Stimulated activated effector memory CD8-positive, alpha-beta T cell treated with anti-CD3 and anti-CD28 coated beads, Interleukin-12 subunit alpha, Interleukin-12 subunit beta, amount 100 ng/mL, for 72 hours (primary cell): Measurements from ENCODE around the gene FAM83D.

ENCODE experiments used
- ATAC-seq: fragments of 150-1000 bp; cut with Tn5 transposase; 2 replicates; pipeline ENCODE4 v1.10.0; 2021
- DNase-seq, 2 donors: peaks; one replicate each; pipeline ENCODE4 v3.0.0; 2021 to 2022; ENCODE audit warnings: low spot score in 2 of 2
- H3K27ac Mint-ChIP-seq: one replicate; pipeline ENCODE4 v1.8.0; 2022; ENCODE audit warnings: mild to moderate bottlenecking, mixed read lengths
- H3K36me3 Mint-ChIP-seq: one replicate; pipeline ENCODE4 v1.8.0; 2022; ENCODE audit warnings: mild to moderate bottlenecking, mixed read lengths
- H3K4me1 Mint-ChIP-seq: one replicate; pipeline ENCODE4 v1.8.0; 2022; ENCODE audit warnings: mixed read lengths
- H3K4me3 Mint-ChIP-seq: one replicate; pipeline ENCODE4 v1.8.0; 2022; ENCODE audit warnings: mild to moderate bottlenecking, mixed read lengths
- H3K9me3 Mint-ChIP-seq: one replicate; pipeline ENCODE4 v1.8.0; 2022; ENCODE audit warnings: mixed read lengths

The FAM83D gene

GRCh38 chr20:38892091-38892981 lies 33.9 kb upstream of the FAM83D start:
- Mint-ChIP-seq H3K27ac (peak overlapping the region; percentile 91), H3K9me3 (no peaks in the 10 kb centered on the region), H3K4me3 (peak overlapping the region; percentile 66), H3K4me1 (peaks cover 75% of the 10 kb centered on the region), H3K36me3 (peaks cover 87% of the 10 kb centered on the region)
- ATAC-seq (peak; percentile 49), DNase-seq (peak in 1 of 2 donors; percentile 59)

GRCh38 chr20:38893056-38893564 lies 33.1 kb upstream of the FAM83D start:
- Mint-ChIP-seq H3K36me3 (peaks cover 95% of the 10 kb centered on the region), H3K27ac (peak overlapping the region; percentile 91), H3K4me3 (peak overlapping the region; percentile 66), H3K9me3 (no peaks in the 10 kb centered on the region), H3K4me1 (peaks cover 70% of the 10 kb centered on the region)
- peak in 1 of 2 donors; percentile 56 for DNase-seq
- peak; percentile 24 for ATAC-seq

DNA sequence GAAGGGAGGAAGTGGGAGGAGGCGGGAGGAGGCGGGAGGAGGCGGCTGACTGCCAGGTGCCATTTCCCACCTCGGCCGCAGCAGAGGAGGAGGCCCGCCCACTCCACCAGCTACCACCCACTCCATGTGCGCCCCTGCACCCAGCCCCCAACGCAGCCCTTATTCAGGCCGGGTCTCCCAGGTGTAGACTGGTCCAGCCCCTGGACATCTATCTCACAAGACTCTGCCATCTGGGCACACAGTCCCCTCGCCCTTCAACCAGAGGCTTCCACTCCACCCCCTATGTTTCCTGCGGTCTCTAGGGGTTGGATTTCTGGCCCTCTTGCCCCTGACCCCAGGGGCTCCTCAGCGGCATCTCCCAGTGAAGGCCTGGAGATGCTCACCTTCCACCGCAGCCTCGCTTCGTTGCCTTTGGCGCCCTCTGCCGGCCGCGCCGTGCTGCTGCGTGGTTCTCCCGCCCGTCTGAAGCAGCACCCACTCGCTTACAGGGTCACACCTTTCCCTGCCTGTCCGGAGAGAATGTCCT lies 32.6 kb upstream of the FAM83D start:
- H3K4me1 Mint-ChIP-seq, result peaks cover 65% of the 10 kb centered on the region
- ATAC-seq, result peak; percentile 78
- H3K27ac Mint-ChIP-seq, result peak overlapping the region; percentile 91
- DNase-seq, result peak; percentile 80 to 90
- H3K4me3 Mint-ChIP-seq, result peak overlapping the region; percentile 66
- peaks cover 96% of the 10 kb centered on the region for H3K36me3 Mint-ChIP-seq
- H3K9me3 Mint-ChIP-seq, result no peaks in the 10 kb centered on the region

DNA sequence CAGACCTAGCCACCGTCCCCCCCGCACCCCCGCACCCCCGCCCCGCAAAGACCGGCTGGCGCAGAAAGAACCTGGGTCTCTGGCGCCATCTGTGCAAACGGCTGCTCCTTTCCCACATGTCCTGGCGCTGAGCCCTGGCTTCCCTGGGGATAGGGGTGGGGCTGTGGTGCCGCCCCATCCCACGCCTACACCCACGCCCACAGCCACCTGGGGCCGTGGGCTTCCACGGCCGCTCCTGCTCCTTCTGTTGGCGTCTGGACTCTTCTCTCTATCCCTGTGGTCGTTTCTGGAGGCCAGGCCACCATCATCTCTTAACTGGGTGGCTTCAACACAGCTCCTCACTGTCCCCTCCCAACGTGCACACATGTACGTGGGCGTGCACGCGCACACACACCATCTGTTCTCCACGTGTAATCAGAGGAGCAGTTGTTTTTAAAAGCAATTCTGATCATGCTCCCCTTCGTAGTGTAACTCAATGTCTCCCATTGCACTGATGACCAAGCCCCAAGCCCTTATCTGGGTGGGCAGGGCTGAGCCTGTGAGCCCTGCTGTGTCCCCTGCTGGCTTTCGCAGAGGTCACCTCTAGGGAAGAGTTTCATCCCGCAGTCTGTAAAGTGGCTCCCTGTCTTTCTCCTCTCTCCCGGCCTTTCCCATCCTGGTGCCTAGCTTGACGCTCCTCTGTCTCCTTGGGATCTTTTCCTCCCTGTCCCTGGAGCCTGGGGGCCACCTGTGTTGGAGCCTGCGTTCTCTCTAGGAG lies 31.9 kb upstream of the FAM83D start:
- Mint-ChIP-seq H3K27ac (peak overlapping the region; percentile 91), H3K4me3 (peak overlapping the region; percentile 66)
- no peak for ATAC-seq

GRCh38 chr20:38895098-38895949 lies 30.9 kb upstream of the FAM83D start:
- Mint-ChIP-seq H3K4me1 (peaks cover 49% of the 10 kb centered on the region), H3K36me3 (peaks cover 96% of the 10 kb centered on the region), H3K4me3 (peak overlapping the region; percentile 66)

More for the DNA sequence above, 31.9 kb upstream of the FAM83D start:
- Mint-ChIP-seq H3K9me3 (no peaks in the 10 kb centered on the region), H3K36me3 (peaks cover 96% of the 10 kb centered on the region), H3K4me1 (peaks cover 59% of the 10 kb centered on the region)
- no peak for DNase-seq

GRCh38 chr20:38896009-38896594 lies 30.1 kb upstream of the FAM83D start:
- Mint-ChIP-seq H3K4me3 (no peak overlapping the region), H3K27ac (peak overlapping the region; percentile 91), H3K4me1 (peaks cover 42% of the 10 kb centered on the region), H3K9me3 (no peaks in the 10 kb centered on the region), H3K36me3 (peaks cover 98% of the 10 kb centered on the region)
- DNase-seq (no peak), ATAC-seq (no peak)

More at GRCh38 chr20:38895098-38895949, 30.9 kb upstream of the FAM83D start:
- ATAC-seq (no peak), DNase-seq (no peak)
- peak overlapping the region; percentile 91 for H3K27ac Mint-ChIP-seq
- H3K9me3 Mint-ChIP-seq, result no peaks in the 10 kb centered on the region

GRCh38 chr20:38897267-38897666 lies 28.9 kb upstream of the FAM83D start:
- H3K4me3 Mint-ChIP-seq, result no peak overlapping the region
- no peaks in the 10 kb centered on the region for H3K9me3 Mint-ChIP-seq
- no peak for ATAC-seq
- peaks cover 100% of the 10 kb centered on the region for H3K36me3 Mint-ChIP-seq
- H3K4me1 Mint-ChIP-seq, result peaks cover 39% of the 10 kb centered on the region
- H3K27ac Mint-ChIP-seq, result no peak overlapping the region
- DNase-seq, result no peak

- no peaks in the 10 kb centered on the region for H3K9me3 Mint-ChIP-seq
- H3K4me3 Mint-ChIP-seq, result no peak overlapping the region
- H3K36me3 Mint-ChIP-seq, result peaks cover 100% of the 10 kb centered on the region
- peaks cover 29% of the 10 kb centered on the region for H3K4me1 Mint-ChIP-seq
- no peak for DNase-seq
- ATAC-seq, result no peak
- H3K27ac Mint-ChIP-seq, result peak overlapping the region; percentile 71
These were observed 25.6 kb upstream of the FAM83D start for GRCh38 chr20:38900606-38901005.

GRCh38 chr20:38902601-38903000 lies 23.6 kb upstream of the FAM83D start:
- ATAC-seq, result no peak

DNA sequence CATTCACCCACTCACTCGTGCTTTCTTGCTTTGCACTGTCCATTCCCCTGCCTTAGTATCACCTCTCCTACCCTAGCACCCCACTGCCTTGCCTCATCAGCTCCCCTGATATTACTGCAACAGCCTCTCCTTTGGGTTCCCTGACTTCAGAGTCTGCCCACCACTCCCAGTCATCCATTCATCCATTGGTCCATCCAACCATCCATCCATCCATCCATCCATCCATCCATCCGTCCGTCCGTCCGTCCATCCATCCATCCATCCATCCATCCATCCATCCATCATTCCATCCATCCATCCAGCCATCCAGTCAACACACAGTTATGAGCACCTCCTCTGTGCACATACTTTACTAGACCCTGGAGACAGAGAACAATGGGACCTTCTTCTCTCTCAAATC lies 22.9 kb upstream of the FAM83D start:
- Mint-ChIP-seq H3K9me3 (no peaks in the 10 kb centered on the region), H3K36me3 (peaks cover 100% of the 10 kb centered on the region), H3K4me3 (no peak overlapping the region), H3K27ac (peak overlapping the region; percentile 29), H3K4me1 (peaks cover 36% of the 10 kb centered on the region)
- ATAC-seq (no peak), DNase-seq (no peak)

More at GRCh38 chr20:38902601-38903000, 23.6 kb upstream of the FAM83D start:
- DNase-seq, result no peak
- Mint-ChIP-seq H3K27ac (no peak overlapping the region), H3K4me3 (no peak overlapping the region), H3K9me3 (no peaks in the 10 kb centered on the region), H3K4me1 (peaks cover 30% of the 10 kb centered on the region), H3K36me3 (peaks cover 100% of the 10 kb centered on the region)

- peaks cover 36% of the 10 kb centered on the region for H3K4me1 Mint-ChIP-seq
- DNase-seq (no peak), ATAC-seq (no peak)
- H3K36me3 Mint-ChIP-seq, result peaks cover 100% of the 10 kb centered on the region
- no peaks in the 10 kb centered on the region for H3K9me3 Mint-ChIP-seq
- peak overlapping the region; percentile 74 for H3K27ac Mint-ChIP-seq
- no peak overlapping the region for H3K4me3 Mint-ChIP-seq
These were observed 20.8 kb upstream of the FAM83D start for GRCh38 chr20:38905375-38905774.

DNA sequence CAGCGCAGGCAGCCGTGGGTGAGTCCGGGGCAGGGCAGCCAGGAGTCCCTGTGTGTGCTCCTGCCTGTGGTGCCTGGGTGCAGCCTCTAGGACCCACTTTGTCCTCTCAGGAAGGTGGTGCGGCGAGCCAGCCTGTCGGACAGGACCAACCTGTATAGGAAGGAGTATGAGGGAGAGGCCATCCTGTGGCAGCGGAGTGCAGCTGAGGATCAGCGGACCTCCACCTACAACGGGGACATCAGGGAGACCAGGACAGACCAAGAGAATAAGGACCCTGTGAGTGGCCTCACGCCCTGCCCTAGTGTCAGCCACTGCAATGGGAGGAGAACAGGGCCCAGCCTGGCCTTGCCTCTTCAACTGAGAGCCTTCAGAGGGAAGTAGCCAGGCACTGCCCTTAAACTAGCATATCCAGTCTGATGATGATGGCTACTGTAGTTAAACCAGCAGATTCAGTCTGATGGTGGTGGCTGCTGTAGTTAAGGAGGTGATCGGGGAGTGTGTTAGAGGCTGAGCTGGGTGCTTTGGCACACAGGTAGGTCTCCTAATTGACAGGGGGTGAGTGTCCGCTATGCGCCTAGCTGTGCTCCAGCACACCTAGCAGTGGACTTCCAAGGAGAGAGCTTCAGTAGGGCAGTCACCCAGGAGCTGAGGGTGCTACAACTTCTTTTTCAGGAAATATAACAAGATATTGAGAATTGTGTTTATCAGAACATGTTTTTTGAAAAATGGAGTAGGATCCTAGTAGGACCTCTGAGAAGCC lies 18.1 kb upstream of the FAM83D start:
- peaks cover 100% of the 10 kb centered on the region for H3K36me3 Mint-ChIP-seq
- peaks cover 34% of the 10 kb centered on the region for H3K4me1 Mint-ChIP-seq
- no peak for ATAC-seq
- H3K9me3 Mint-ChIP-seq, result no peaks in the 10 kb centered on the region
- H3K27ac Mint-ChIP-seq, result peak overlapping the region; percentile 79
- H3K4me3 Mint-ChIP-seq, result no peak overlapping the region
- no peak for DNase-seq

DNA sequence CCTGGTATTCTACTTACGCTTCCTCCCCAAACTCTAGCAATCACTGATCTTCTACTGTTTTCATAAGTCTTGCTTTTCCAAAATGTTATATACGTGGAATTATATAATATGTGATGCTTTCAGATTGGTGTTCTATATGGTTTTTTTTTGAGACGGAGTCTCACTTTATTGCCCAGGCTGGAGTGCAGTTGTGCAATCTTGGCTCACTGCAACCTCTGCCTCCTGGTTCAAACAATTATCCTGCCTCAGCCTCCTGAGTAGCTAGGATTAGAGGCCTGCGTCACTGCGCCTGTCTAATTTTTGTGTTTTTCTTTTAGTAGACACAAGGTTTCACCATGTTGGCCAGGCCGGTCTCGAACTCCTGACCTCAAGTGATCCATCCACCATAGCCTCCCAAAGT lies 10.9 kb upstream of the FAM83D start:
- Mint-ChIP-seq H3K36me3 (peaks cover 100% of the 10 kb centered on the region), H3K9me3 (no peaks in the 10 kb centered on the region), H3K27ac (peak overlapping the region; percentile 30), H3K4me3 (no peak overlapping the region), H3K4me1 (no peaks in the 10 kb centered on the region)
- DNase-seq (no peak), ATAC-seq (no peak)

- Mint-ChIP-seq H3K4me1 (no peaks in the 10 kb centered on the region), H3K36me3 (peaks cover 100% of the 10 kb centered on the region), H3K27ac (peak overlapping the region; percentile 82), H3K4me3 (no peak overlapping the region), H3K9me3 (no peaks in the 10 kb centered on the region)
- ATAC-seq (no peak), DNase-seq (no peak)
These were observed 8.6 kb upstream of the FAM83D start for GRCh38 chr20:38917657-38918056.
